HepG2 (cell line): ENCODE measurements around the gene CD9. TPM values are rescaled to one million over a fixed set of nuclear protein-coding genes. Genes with fewer than 3 reads are reported as not detected.

Experiments used
- IKZF4 ChIP-seq: sonication (generic); formaldehyde crosslinking; IDR thresholded peaks from 2 replicates; pipeline ENCODE4 v1.5.1; 2020; ENCODE audit warnings: borderline replicate concordance, mild to moderate bottlenecking, low read depth, missing genetic modification reagents; ENCODE audit errors: not compliant biosample characterization
- SSRP1 ChIP-seq: IDR thresholded peaks from 2 replicates; pipeline ENCODE4 v1.6.1; 2016; ENCODE audit warnings: control low read depth
- ZBTB7A ChIP-seq: sonication (generic); formaldehyde crosslinking; IDR thresholded peaks from 2 replicates; pipeline ENCODE4 v1.8.0; 2022; ENCODE audit warnings: mild to moderate bottlenecking, missing genetic modification reagents
- ZNF350 ChIP-seq: sonication (generic); formaldehyde crosslinking; IDR thresholded peaks from 2 replicates; pipeline ENCODE4 v1.4.0; 2020; ENCODE audit warnings: mild to moderate bottlenecking, low read depth, missing genetic modification reagents, borderline replicate concordance
- ZNF562 ChIP-seq: sonication (generic); formaldehyde crosslinking; IDR thresholded peaks from 2 replicates; pipeline ENCODE4 v1.8.0; 2022; ENCODE audit warnings: missing genetic modification reagents, borderline replicate concordance
- ZNF615 ChIP-seq: sonication (generic); formaldehyde crosslinking; IDR thresholded peaks from 2 replicates; pipeline ENCODE4 v1.5.0; 2020; ENCODE audit warnings: mild to moderate bottlenecking, missing genetic modification reagents, borderline replicate concordance
- polyA plus RNA-seq, 8 experiments: library from polyadenylated mRNA; depleted of rRNA in 3 of 8; stranded (reverse) in 7 of 8; unstranded in 1 of 8; fragments of >200 nt; fragmentation: Illumina TruSeq in 4 of 8; extraction: Trizol in 4 of 8; gene quantifications; 2 replicates each; pipeline versions ENCODE4 v1.2.1 to v1.2.3, GENCODE V29; 2011 to 2016; ENCODE audit warnings: low read depth in 4 of 8, missing spikeins in 1 of 8, mixed read lengths in 1 of 8; ENCODE audit not compliant: insufficient read depth in 1 of 8
- total RNA-seq, 5 experiments: library from RNA; depleted of rRNA; stranded (reverse); fragments of >200 nt; fragmentation: Illumina TruSeq; extraction: Trizol; gene quantifications; 2 replicates each; pipeline ENCODE4 v1.2.3, GENCODE V29; 2016; ENCODE audit warnings: low read depth in 1 of 5
- TF ChIP-seq, protein P1 (sequence below): sonication (generic); formaldehyde crosslinking; IDR thresholded peaks from 2 replicates; pipeline ENCODE4 v1.5.0; 2020; ENCODE audit warnings: mild to moderate bottlenecking, missing genetic modification reagents, borderline replicate concordance
- TF ChIP-seq, protein P2 (sequence below): sonication (generic); formaldehyde crosslinking; IDR thresholded peaks from 2 replicates; pipeline ENCODE4 v1.4.0; 2020; ENCODE audit warnings: mild to moderate bottlenecking, missing genetic modification reagents
- TF ChIP-seq, protein P3 (sequence below): sonication (generic); formaldehyde crosslinking; IDR thresholded peaks from 2 replicates; pipeline ENCODE4 v1.5.1; 2020; ENCODE audit warnings: mild to moderate bottlenecking, missing genetic modification reagents, moderate library complexity
- TF ChIP-seq, protein P4 (sequence below): sonication (generic); formaldehyde crosslinking; IDR thresholded peaks from 2 replicates; pipeline ENCODE4 v1.5.1; 2020; ENCODE audit warnings: mild to moderate bottlenecking, missing genetic modification reagents, moderate library complexity
- TF ChIP-seq, protein P5 (sequence below): sonication (generic); formaldehyde crosslinking; IDR thresholded peaks from 2 replicates; pipeline ENCODE4 v1.5.1; 2020; ENCODE audit warnings: missing genetic modification reagents, mild to moderate bottlenecking, borderline replicate concordance

Gene CD9
- total and polyA plus RNA-seq, 2 of the 13 experiments (the other 11 are each of a cell fraction or from before 2014, with no cell fraction given): 5.8 to 38.3 TPM

DNA sequence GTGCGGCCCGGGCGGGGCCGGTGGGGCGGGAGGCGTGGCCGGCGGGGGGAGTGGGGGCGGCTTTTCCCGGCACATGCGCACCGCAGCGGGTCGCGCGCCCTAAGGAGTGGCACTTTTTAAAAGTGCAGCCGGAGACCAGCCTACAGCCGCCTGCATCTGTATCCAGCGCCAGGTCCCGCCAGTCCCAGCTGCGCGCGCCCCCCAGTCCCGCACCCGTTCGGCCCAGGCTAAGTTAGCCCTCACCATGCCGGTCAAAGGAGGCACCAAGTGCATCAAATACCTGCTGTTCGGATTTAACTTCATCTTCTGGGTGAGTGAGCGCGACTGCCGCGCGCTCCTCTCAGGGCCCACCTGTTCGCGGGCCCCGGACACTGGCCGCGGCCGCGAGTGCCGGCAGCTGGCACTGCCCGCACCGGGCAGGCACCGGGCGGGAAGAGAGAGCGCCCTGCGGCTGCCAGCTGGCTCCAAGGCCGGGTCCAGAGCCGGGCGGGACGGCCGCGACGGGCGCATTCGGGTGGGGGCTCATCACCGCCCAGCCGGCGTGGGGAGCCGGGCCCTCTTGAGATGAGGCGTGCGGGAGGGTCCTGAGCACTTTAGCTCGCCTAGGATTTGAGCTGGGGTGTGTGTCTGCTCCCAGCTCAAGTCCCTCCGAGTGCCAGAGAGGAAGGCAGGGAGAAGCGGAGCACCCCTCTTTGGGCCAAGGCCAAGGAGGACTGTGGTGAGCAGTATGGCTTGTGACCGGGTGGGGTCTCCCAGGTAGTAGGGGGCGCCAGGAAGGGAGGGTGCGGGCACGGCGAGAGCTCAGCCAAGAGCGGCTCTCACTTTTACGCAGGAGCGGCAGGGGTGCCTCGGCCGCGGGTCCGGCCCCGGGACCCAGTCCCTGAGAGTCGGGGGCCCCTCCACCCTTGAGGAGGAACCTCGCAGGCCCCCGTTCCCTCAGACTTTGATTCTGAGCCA is at the start of gene CD9 (continued):
- TF ChIP-seq, protein P1, sequence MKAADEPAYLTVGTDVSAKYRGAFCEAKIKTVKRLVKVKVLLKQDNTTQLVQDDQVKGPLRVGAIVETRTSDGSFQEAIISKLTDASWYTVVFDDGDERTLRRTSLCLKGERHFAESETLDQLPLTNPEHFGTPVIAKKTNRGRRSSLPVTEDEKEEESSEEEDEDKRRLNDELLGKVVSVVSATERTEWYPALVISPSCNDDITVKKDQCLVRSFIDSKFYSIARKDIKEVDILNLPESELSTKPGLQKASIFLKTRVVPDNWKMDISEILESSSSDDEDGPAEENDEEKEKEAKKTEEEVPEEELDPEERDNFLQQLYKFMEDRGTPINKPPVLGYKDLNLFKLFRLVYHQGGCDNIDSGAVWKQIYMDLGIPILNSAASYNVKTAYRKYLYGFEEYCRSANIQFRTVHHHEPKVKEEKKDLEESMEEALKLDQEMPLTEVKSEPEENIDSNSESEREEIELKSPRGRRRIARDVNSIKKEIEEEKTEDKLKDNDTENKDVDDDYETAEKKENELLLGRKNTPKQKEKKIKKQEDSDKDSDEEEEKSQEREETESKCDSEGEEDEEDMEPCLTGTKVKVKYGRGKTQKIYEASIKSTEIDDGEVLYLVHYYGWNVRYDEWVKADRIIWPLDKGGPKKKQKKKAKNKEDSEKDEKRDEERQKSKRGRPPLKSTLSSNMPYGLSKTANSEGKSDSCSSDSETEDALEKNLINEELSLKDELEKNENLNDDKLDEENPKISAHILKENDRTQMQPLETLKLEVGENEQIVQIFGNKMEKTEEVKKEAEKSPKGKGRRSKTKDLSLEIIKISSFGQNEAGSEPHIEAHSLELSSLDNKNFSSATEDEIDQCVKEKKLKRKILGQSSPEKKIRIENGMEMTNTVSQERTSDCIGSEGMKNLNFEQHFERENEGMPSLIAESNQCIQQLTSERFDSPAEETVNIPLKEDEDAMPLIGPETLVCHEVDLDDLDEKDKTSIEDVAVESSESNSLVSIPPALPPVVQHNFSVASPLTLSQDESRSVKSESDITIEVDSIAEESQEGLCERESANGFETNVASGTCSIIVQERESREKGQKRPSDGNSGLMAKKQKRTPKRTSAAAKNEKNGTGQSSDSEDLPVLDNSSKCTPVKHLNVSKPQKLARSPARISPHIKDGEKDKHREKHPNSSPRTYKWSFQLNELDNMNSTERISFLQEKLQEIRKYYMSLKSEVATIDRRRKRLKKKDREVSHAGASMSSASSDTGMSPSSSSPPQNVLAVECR: 0 out of 2 replicates have a peak, but pooled peaks have one; percentile 28
- TF ChIP-seq IKZF4 (CRISPR knock-in tag) (no peak), ZNF562 (CRISPR knock-in tag) (no peak), ZBTB7A (CRISPR knock-in tag) (0 out of 2 replicates have a peak, but pooled peaks have one; percentile 15), ZNF350 (CRISPR knock-in tag) (no peak), ZNF615 (no peak), SSRP1 (CRISPR knock-in tag) (no peak)
- TF ChIP-seq, protein P2, sequence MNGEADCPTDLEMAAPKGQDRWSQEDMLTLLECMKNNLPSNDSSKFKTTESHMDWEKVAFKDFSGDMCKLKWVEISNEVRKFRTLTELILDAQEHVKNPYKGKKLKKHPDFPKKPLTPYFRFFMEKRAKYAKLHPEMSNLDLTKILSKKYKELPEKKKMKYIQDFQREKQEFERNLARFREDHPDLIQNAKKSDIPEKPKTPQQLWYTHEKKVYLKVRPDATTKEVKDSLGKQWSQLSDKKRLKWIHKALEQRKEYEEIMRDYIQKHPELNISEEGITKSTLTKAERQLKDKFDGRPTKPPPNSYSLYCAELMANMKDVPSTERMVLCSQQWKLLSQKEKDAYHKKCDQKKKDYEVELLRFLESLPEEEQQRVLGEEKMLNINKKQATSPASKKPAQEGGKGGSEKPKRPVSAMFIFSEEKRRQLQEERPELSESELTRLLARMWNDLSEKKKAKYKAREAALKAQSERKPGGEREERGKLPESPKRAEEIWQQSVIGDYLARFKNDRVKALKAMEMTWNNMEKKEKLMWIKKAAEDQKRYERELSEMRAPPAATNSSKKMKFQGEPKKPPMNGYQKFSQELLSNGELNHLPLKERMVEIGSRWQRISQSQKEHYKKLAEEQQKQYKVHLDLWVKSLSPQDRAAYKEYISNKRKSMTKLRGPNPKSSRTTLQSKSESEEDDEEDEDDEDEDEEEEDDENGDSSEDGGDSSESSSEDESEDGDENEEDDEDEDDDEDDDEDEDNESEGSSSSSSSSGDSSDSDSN (CRISPR knock-in tag): peak; percentile 25; the same call in 1 of the 2 replicates
- TF ChIP-seq, protein P3, sequence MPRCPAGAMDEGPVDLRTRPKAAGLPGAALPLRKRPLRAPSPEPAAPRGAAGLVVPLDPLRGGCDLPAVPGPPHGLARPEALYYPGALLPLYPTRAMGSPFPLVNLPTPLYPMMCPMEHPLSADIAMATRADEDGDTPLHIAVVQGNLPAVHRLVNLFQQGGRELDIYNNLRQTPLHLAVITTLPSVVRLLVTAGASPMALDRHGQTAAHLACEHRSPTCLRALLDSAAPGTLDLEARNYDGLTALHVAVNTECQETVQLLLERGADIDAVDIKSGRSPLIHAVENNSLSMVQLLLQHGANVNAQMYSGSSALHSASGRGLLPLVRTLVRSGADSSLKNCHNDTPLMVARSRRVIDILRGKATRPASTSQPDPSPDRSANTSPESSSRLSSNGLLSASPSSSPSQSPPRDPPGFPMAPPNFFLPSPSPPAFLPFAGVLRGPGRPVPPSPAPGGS (CRISPR knock-in tag): no peak
- TF ChIP-seq, protein P4, sequence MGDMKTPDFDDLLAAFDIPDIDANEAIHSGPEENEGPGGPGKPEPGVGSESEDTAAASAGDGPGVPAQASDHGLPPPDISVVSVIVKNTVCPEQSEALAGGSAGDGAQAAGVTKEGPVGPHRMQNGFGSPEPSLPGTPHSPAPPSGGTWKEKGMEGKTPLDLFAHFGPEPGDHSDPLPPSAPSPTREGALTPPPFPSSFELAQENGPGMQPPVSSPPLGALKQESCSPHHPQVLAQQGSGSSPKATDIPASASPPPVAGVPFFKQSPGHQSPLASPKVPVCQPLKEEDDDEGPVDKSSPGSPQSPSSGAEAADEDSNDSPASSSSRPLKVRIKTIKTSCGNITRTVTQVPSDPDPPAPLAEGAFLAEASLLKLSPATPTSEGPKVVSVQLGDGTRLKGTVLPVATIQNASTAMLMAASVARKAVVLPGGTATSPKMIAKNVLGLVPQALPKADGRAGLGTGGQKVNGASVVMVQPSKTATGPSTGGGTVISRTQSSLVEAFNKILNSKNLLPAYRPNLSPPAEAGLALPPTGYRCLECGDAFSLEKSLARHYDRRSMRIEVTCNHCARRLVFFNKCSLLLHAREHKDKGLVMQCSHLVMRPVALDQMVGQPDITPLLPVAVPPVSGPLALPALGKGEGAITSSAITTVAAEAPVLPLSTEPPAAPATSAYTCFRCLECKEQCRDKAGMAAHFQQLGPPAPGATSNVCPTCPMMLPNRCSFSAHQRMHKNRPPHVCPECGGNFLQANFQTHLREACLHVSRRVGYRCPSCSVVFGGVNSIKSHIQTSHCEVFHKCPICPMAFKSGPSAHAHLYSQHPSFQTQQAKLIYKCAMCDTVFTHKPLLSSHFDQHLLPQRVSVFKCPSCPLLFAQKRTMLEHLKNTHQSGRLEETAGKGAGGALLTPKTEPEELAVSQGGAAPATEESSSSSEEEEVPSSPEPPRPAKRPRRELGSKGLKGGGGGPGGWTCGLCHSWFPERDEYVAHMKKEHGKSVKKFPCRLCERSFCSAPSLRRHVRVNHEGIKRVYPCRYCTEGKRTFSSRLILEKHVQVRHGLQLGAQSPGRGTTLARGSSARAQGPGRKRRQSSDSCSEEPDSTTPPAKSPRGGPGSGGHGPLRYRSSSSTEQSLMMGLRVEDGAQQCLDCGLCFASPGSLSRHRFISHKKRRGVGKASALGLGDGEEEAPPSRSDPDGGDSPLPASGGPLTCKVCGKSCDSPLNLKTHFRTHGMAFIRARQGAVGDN: peak; percentile 17
- TF ChIP-seq, protein P5, sequence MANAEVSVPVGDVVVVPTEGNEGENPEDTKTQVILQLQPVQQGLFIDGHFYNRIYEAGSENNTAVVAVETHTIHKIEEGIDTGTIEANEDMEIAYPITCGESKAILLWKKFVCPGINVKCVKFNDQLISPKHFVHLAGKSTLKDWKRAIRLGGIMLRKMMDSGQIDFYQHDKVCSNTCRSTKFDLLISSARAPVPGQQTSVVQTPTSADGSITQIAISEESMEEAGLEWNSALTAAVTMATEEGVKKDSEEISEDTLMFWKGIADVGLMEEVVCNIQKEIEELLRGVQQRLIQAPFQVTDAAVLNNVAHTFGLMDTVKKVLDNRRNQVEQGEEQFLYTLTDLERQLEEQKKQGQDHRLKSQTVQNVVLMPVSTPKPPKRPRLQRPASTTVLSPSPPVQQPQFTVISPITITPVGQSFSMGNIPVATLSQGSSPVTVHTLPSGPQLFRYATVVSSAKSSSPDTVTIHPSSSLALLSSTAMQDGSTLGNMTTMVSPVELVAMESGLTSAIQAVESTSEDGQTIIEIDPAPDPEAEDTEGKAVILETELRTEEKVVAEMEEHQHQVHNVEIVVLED: no peak
